ENCODE data around the gene RPUSD4. TPM values are rescaled to one million over a fixed set of nuclear protein-coding genes. Genes with fewer than 3 reads are reported as not detected.

RPUSD4 gene
- total and polyA plus RNA-seq, 2 donors from 2014 or later: 13.6 to 20.7 TPM

- Histone ChIP-seq H3K36me3 (ENCODE audit: control insufficient read depth in 2 of 3, insufficient read depth in 3 of 3, low read length in 3 of 3) (no peaks in the 10 kb centered on the region), H3K9me3 (ENCODE audit: control insufficient read depth in 2 of 3, insufficient read depth in 1 of 3, low read length in 3 of 3) (no peaks in the 10 kb centered on the region), H3K4me3 (ENCODE audit: low read length in 3 of 3) (no peak overlapping the region), H3K9ac (ENCODE audit: low read length in 3 of 3) (no peak overlapping the region), H3K4me1 (ENCODE audit: control insufficient read depth in 2 of 3, insufficient read depth in 2 of 3, low read depth in 1 of 3, low read length in 3 of 3) (peaks cover 0 to 7% (median 4%) of the 10 kb centered on the region in 3 donors), H3K27ac (ENCODE audit: low read depth in 2 of 2, low read length in 2 of 2) (no peak overlapping the region), H3K27me3 (ENCODE audit: control insufficient read depth, insufficient read depth, low read length) (no peaks in the 10 kb centered on the region)
- FAIRE-seq (no peak), DNase-seq (peak in 2 of 5 donors; percentile 26 to 53)
- TF ChIP-seq, protein P1, sequence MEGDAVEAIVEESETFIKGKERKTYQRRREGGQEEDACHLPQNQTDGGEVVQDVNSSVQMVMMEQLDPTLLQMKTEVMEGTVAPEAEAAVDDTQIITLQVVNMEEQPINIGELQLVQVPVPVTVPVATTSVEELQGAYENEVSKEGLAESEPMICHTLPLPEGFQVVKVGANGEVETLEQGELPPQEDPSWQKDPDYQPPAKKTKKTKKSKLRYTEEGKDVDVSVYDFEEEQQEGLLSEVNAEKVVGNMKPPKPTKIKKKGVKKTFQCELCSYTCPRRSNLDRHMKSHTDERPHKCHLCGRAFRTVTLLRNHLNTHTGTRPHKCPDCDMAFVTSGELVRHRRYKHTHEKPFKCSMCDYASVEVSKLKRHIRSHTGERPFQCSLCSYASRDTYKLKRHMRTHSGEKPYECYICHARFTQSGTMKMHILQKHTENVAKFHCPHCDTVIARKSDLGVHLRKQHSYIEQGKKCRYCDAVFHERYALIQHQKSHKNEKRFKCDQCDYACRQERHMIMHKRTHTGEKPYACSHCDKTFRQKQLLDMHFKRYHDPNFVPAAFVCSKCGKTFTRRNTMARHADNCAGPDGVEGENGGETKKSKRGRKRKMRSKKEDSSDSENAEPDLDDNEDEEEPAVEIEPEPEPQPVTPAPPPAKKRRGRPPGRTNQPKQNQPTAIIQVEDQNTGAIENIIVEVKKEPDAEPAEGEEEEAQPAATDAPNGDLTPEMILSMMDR (IDR thresholded peaks at IDR 0.05; ENCODE audit: borderline replicate concordance, extremely low read depth, insufficient read depth): no peak
- intact Hi-C loops (cut with DNase I): no loop called here
Observed at GRCh38 chr11:126159719-126160344, 51.6 kb downstream of the RPUSD4 start.

GRCh38 chr11:126158054-126158791 is 53.2 kb downstream of the RPUSD4 start:
- no peak for FAIRE-seq
- intact Hi-C loops (cut with DNase I): no loop called here

DNA sequence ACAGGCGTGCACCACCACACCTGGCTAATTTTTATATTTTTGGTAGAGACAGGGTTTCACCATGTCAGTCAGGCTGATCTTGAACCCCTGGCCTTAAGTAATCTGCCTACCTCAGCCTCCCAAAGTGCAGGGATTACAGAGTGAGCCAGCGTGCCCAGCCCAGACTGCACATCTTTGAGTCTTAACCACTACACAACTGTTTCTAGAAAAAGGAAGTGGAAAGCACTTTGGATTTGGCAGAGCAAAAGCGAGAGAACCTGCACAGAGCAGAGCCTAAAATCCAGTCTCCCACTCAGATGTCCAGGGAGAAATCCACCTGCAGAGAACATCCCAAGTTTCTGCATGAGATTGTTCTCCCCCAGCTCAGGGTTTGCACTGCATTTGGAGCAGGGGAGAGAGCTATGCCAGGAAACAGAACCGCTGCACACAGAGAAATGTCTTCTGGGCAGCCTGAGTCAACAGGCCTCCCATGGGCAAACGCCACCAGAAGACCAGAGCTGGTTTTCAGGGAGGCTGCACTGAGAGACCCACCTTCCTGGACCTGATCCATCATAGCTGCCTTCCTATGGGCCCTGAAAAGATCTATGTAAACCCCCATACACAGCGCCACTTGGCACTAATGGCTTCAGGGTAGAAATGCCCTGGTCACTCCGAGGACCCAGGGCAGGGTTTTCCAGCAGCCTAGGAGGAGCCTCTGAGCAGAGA is 54.0 kb downstream of the RPUSD4 start:
- no peak overlapping the region for H3K4me3 ChIP-seq (ENCODE audit: low read length in 3 of 3)
- no peak overlapping the region for H3K9ac ChIP-seq (ENCODE audit: low read length in 3 of 3)
- DNase-seq: no peak
- H3K9me3 ChIP-seq (ENCODE audit: control insufficient read depth in 2 of 3, insufficient read depth in 1 of 3, low read length in 3 of 3): no peaks in the 10 kb centered on the region
- H3K36me3 ChIP-seq (ENCODE audit: control insufficient read depth in 2 of 3, insufficient read depth in 3 of 3, low read length in 3 of 3): no peaks in the 10 kb centered on the region
- TF ChIP-seq, protein P1 (IDR thresholded peaks at IDR 0.05; ENCODE audit: borderline replicate concordance, extremely low read depth, insufficient read depth): no peak
- H3K27ac ChIP-seq (ENCODE audit: low read depth in 2 of 2, low read length in 2 of 2): no peak overlapping the region
- intact Hi-C loops (cut with DNase I): no loop called here
- FAIRE-seq: no peak
- no peaks in the 10 kb centered on the region for H3K27me3 ChIP-seq (ENCODE audit: control insufficient read depth, insufficient read depth, low read length)
- peaks cover 0 to 5% (median 0%) of the 10 kb centered on the region in 3 donors for H3K4me1 ChIP-seq (ENCODE audit: control insufficient read depth in 2 of 3, insufficient read depth in 2 of 3, low read depth in 1 of 3, low read length in 3 of 3)

More at GRCh38 chr11:126158054-126158791, 53.2 kb downstream of the RPUSD4 start:
- H3K4me3 ChIP-seq (ENCODE audit: low read length in 3 of 3): no peak overlapping the region
- no peak overlapping the region for H3K9ac ChIP-seq (ENCODE audit: low read length in 3 of 3)
- no peaks in the 10 kb centered on the region for H3K27me3 ChIP-seq (ENCODE audit: control insufficient read depth, insufficient read depth, low read length)
- peaks cover 0 to 8% (median 4%) of the 10 kb centered on the region in 3 donors for H3K4me1 ChIP-seq (ENCODE audit: control insufficient read depth in 2 of 3, insufficient read depth in 2 of 3, low read depth in 1 of 3, low read length in 3 of 3)
- TF ChIP-seq, protein P1 (IDR thresholded peaks at IDR 0.05; ENCODE audit: borderline replicate concordance, extremely low read depth, insufficient read depth): no peak
- no peak for DNase-seq
- H3K27ac ChIP-seq (ENCODE audit: low read depth in 2 of 2, low read length in 2 of 2): no peak overlapping the region
- no peaks in the 10 kb centered on the region for H3K9me3 ChIP-seq (ENCODE audit: control insufficient read depth in 2 of 3, insufficient read depth in 1 of 3, low read length in 3 of 3)
- no peaks in the 10 kb centered on the region for H3K36me3 ChIP-seq (ENCODE audit: control insufficient read depth in 2 of 3, insufficient read depth in 3 of 3, low read length in 3 of 3)
